Fibroblast of skin of right biceps (primary cell): ENCODE measurements around the gene TRAPPC3L.
"Not testable (repeated sequence)": the region's sequence is repeated elsewhere in the genome, so short reads cannot be mapped to it uniquely, and the experiment has no call there.

Experiments
- DNase-seq: peaks from one replicate; pipeline ENCODE4 v3.0.0-alpha.2; 2013

The TRAPPC3L gene

DNA sequence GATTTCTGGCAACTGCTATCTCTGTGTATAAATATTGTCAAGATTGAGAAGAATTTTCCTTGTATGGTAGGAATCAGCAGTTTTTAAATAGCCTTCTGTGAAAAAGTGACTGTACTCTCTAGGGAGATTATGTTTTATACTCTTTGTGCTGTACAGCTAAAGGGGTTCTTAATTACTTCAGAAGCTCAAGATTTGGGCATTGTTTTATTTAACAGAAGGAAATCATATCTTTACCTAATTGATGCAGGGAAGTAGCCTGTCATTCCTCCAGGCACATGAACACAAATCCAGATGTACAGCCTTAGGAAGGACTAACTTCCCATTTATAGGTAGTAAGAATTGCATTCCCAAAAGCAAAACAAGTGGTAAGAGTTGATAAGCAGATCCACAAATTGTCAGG is 32.8 kb downstream of the TRAPPC3L start:
- no peak for DNase-seq

DNA sequence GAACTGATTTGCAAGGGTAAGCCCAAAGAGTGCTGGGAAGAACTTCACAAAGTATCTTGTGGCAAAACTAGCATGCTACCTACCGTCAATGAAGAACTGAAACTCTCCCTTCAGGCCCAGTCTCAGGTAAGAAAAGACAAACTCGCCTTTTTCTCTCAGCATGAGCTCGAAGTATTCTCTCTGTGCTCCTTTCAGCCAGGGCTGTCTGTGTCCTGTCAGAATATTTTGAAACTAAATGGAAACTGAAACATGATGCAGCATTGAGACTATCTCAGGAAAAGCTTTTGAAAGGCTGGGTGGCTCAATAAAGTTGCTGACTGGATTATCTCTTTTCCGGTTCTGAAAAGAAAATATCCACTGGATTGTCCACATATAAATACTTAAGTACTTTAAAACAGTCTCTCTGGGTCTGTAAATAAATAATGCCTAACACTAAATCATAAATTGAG is 33.3 kb downstream of the TRAPPC3L start:
- DNase-seq = no peak

DNA sequence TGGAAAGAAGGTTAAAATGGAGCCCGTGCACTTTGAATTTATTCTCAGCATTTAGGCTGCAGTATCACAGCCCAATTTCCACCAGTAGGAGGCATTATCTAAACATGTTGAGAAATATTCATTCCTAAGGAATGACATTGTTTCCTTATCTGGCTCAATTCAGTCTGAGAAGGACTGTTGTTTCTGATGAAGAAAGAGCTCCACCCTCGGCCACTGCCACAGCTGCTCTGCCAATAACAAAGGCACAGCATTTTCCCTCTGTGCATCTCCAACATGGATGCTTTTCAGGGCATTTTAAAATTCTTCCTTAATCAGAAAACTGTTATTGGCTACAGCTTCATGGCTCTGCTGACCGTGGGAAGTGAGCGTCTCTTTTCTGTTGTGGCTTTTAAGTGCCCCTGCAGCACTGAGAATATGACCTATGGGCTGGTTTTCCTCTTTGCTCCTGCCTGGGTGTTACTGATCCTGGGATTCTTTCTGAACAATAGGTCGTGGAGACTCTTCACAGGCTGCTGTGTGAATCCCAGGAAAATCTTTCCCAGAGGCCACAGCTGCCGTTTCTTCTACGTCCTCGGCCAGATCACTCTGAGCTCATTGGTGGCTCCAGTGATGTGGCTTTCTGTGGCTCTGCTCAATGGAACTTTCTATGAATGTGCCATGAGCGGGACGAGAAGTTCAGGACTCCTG is 33.9 kb downstream of the TRAPPC3L start, which contains the start of gene CALHM5:
Gene CALHM5, plus strand, starts transcription at position 216 of the 687 bp plus-strand sequence. Its CDS starts 58 bp downstream, at position 274.
- DNase-seq = peak; percentile 86

DNA sequence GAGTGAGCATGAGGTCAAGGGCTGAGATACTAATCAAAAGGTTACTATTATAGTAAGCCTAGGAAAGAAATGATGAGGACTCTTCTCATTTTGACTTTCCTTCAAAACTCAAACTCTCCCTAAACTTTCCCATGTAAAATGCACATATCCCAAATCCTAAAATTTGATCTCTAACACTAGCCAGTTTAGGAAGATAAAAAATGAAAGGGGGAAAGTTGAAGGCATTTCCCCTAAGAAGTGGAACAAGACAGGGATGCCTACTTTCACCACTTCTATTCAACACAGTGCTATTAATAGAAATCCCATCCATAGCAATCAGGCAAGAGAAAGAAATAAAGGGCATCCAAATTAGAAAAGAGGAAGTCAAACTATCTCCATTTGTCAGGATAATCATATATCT is 37.0 kb downstream of the TRAPPC3L start:
- no peak for DNase-seq

DNA sequence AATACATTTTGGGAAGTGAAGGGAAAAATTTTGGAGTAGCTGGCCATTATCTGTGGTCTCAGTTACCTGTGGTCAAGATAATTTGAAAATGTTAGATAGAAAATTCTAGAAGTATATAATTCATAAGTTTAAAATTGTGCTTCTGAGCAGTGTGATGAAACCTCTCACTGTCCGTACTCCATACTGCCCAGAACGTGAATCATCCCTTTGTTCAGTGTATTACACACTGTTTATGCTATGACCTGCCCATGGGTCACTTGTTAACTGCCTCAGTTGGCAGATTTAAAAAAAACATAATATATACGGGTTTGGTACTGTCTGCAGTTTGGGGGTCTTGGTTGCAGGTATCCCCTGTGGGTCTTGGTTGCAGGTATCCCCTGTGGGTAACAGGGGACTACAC is 38.2 kb downstream of the TRAPPC3L start:
- DNase-seq = no peak

DNA sequence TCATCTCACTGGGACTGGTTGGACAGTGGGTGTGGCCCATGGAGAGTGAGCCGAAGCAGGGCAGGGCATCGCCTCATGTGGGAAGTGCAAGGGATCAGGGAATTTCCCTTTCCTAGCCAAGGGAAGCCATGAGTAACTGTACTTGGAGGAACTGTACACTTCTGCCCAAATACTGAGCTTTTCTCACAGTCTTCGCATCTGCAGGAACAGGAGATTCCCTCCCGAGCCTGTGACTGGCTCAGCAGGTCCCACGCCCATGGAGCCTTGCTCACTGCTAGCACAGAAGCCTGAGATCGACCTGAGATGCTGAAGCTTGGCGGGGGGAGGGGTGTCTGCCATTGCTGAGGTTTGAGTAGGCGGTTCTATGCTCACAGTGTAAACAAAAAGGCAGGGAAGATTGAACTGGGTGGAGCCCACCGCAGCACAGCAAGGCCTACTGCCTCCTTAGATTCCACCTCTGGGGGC is 44.5 kb downstream of the TRAPPC3L start:
- no peak for DNase-seq

DNA sequence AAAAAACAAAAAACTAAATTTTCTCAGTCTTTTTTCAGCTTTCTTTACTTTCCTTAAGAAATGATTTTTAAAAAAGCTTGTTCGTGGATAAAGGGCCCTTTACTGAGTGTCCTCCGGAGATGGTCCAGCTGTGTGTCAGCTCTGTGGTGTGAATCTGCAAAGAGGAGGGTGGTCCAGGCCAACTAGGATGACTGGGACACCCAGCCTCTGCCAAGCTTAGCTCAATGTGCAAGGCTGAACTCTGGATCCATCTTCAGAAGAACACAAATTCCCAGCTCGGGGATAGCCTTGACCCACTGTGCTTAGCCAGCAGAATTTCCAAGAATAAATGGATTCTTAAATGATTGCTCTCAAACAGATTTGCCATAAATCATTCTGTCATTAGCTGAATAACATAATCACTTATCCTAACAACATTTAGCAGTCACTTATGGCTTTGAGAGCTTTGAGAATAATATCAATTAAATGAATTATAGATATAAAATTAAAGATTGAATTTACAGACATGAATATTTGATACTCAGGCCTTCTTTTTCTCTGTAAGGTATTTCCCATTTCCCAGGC is 48.3 kb downstream of the TRAPPC3L start:
- no peak for DNase-seq

DNA sequence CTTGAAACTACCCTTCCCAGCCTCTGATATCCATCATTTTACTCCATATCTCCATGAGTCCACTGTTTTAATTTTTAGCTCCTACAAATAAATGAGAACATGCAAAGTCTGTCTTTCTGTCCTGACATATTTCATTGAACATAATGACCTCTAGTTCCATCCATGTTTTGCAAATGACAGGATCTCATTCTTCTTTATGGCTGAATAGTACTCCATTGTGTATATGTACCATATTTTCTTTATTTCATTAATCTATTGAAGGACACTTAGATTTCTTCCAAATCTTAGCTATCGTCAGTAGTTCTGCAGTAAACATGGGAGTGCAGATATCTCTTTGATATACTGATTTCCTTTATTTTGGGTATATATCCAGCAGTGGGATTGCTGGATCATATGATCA is 50.3 kb downstream of the TRAPPC3L start:
- DNase-seq = not testable (repeated sequence)

DNA sequence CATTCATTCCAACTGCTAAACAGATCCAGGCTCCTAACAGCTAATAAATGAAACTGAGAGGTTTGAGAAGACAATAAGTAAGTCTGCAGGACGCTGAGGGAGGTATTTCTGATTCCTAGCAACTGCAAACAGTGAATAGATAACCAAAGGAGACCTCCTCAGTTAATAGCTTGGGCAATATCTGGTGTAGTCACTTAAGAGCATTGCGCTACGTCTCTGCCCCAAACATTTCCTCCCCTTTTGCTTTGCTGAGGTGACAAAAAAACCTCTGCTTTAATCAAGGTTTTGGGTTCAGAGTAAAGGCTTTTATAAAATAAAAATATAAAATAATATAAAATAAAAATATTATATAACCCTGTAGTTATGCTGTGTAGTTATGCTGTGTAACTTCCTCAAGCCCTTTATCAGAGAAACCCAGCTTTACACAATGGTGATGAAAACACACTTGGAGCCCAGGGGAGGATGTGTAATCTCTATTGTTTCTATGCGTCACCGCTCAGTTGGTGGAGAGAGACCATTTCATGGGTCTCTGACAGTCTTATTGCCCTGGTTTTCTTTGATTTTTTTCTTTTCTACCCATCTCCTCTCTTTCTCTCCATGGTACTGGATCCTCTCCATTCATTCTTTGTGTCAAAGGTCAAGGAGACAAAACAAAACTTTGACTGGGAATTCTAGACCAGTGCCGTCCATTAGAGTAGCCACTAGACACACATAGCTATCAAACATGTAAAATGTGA is 53.0 kb downstream of the TRAPPC3L start:
- no peak for DNase-seq

DNA sequence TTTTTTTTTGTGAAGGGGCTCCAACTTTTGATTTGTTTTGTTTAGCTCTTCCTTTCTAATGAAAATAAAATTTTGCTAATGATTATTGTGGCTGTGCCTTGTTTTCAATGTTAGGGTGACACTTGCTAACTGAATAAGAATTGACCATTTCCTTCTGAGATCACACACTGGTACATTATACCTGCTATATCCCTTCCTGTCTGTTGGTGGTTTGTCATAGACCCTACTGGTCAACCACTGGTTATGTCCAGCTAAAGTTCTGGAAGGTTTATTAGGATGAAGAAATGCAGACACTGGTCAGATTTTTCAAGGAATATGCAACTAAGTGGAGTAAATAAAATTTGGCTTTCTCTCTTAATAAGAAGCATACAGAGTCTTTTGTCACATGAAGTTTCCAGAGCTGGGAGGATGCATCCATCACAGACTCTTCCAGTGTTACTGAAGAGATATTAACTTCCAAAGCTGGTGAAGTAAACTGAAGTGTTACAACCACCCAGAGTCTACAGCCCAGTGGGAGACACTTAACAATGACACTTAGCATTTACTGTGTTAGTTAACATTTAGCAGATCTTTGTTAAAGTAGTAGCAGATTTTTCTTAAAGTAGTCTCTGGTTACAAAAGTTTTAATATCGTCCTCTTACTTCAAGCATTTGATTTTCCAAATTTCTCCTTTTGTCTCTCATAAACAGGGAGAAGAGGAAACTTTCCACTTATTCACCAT is 53.7 kb downstream of the TRAPPC3L start:
- no peak for DNase-seq

DNA sequence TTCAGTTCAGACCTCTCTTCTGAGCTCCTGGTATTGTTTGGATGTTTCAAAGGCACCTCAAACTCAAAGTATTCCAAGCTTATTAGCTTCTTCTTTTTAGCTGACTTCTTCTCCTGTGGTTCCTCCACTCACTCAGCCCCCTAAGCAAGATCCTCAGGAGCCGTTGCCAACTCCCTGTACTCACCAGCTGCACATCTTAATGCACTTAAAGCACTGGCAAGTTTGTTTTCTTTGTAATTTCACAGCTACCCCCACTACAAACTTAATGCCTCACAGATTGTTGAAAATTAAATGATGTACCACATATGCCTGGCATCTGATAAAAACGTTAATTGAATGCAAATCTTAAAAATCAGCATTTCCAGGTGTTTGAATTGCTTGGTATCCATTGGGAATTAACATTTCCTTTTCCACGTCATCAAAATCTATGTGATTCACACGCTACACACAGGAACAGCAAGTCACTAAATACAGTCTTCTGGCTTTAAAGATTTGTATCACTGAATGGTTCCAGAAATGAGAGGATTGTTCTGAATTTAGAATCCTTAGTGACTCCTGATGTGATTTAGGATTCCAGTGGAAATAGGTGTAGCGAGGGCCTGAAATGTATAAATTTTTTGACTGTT is 59.8 kb downstream of the TRAPPC3L start:
- DNase-seq = peak; percentile 35

DNA sequence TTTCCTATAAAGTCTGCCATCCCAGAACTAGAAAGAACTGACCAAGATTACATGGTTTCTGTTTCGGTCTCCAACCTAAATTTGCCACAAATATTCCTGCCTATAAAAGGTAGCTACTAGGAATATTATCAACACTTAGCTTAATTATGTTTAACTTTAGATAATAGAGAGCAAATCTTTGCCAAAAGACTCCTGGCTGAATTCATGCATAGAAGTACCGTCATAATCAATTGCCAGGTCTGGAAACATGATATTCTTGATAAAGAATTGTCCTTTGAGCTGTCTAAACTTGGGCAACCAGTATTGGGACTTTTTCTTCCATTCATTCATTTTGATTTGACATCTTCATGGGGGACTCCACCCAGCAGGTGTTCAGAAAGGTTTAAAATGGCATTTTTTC is 61.9 kb downstream of the TRAPPC3L start:
- no peak for DNase-seq

DNA sequence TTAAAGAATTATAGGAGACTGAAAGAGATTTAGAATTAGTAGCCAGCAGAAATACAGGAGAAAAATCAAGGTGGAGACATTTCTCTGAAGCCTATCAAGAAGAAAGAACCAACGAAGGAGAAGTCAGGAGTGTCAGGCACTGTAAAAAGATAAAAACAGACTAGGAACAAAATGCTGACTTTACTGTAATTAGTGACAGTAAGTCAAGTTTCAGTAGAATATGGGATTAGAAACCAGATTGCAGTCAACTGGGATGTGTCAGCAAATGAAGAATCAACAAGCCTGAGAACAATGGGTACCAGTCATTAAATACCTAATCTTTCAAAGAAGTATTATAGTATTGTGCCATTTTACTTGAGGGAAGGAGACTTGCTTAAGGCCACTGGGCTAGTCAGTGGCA is 62.7 kb downstream of the TRAPPC3L start:
- no peak for DNase-seq

DNA sequence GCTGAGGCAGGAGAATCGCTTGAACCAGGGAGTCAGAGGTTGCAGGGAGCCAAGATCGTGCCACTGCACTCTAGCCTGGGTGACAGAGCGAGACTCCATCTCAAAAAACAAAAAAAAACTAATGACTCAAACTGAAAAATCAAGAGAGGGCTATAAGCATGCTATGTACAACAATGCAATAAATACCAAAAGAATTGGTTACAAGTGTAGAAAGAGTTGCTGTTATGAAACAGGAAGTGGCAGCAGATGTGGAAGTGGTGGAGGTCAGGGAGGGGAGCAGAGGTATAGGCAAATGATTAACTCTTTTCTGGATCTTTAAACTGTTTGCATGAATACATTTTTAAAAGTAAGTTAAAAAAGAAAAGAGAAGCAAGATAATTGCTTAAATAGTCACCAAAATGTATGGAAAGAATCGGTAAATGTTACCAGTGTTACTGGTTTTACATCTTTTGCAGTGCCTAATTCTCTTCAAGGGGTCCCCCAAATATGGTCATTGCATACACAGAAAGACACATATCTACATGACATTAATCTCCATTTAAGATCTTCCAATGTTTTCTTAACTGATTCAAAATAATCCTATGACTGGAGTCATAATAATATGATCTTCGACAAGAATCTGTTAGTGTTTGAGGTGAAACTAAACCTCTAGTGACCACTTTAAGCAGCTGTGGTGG is 69.3 kb downstream of the TRAPPC3L start:
- DNase-seq = peak; percentile 23

DNA sequence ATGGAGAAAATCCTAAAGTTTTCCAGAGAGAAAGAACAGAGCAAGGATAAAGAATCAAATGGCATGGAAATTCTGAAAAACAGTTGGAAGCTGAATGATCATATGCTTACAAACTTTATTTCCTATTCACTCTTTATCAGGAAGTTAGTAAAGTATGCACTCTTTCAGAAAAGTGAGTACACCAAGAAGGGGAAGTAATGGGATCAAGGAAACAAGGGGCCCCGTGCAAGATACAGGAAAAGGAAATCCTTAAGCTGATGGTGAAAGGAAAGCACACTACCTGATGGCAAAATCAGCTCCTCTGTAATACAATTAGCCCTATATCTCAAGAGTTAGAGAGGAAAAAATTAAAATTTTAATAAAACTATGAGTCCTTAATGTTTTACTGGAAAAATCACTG is 70.3 kb downstream of the TRAPPC3L start:
- DNase-seq = no peak

DNA sequence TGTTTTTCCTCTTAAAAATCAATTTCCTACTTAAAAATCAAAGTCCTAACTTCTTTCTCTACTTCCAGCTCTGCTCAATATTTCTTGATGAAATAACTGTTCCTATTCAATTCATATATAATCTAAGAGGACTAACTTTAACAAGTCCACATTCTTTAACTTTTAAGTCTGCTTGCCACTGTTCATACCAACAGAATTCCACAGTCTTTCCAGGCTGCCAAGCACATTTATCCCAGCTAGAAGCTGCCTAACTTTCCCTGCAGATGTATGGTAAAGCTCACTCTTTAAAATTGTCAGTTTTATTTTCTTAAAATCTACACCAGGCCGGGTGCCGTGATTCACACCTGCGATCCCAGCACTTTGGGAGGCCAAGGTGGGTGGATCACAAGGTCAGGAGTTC is 72.8 kb downstream of the TRAPPC3L start:
- DNase-seq = no peak

DNA sequence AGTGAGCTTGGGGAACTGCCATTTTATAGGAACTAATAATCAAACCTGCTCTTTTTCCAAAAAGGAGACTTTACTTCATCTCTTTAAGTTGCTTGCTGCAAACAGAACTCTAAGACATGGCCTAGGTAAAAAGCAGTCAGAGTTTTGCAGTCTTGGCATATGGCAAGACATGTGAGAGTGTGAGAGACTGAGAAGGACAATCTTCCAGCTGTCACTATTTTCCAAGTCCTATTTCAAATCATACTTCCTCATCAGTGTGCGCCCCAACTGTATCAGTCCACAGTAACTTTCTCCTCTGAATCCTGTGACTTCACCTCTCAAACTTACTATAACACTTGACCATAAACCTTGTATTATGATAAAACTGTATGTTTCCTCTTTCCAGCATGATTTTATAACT is 74.0 kb downstream of the TRAPPC3L start:
- DNase-seq = no peak

DNA sequence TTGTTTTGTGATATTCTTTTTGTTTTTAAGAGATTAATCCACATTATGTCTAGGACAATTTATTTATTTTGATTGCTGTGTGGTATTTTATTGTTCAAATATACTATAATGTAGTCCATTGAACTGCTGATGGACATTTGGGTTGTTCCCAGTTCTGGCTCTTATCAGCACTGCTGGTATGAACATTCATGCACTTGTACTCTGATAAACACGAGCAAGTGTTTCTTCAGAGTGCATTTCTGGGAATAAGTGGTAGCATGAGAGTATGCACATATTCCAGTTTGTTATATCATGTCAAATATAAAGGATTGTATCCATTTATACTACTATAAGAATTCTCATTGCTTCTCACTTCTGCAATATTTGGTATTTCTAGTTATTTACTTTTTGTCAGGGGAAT is 77.2 kb downstream of the TRAPPC3L start:
- no peak for DNase-seq

DNA sequence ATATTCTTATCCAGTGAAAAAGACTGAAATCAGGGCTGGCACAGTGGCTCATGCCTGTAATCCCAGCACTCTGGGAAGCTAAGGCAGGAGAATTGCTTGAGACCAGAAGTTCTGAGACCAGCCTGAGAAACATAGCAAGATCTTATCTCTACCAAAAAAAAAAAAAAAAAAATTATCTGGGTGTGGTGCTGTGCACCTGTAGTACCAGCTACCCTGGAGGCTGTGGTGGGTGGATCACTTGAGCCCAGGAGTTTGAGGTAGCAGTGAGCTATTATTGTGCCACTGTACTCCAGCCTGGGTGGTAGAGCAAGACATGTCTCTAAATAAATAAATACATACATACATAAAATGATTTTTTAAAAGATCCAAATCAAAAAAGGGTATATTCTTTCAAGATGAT is 78.0 kb downstream of the TRAPPC3L start:
- DNase-seq = no peak

DNA sequence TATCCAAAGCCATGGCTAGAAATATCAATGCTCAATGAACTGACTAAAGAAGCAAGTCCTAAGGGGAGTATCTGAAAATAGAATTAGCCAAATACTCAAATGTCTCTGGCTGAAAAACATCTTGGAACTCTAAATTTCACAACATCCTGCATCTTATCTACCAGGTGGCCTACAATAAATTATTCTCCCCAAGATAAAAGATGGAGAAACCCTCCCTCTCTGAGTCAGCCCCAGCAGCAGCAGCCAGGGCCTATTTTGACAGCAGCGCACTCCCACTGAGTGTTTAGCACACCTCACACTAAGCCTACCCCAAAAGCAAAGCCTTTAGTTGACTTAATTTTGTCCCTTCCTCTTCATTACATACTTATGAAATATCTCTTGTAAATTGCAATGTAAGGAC is 78.4 kb downstream of the TRAPPC3L start:
- DNase-seq = no peak

DNA sequence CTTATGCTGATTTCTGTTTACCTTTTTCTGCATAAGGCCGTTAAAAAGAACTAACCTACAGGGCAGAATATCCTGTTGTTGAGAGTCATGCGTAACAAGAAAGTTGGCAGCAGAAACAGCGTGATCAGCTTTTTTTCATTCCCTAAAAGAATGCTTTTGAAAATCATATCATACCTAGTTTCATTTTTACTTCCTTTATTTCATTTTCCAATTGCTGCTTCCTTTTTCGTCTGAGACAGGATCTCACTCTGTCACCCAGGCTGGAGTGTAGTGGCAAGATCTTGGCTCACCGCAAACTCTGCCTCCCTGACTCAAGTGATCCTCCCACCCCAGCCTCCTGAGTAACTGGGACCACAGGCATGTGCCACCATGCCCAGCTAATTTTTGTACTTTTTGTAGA is 80.2 kb downstream of the TRAPPC3L start:
- no peak for DNase-seq

DNA sequence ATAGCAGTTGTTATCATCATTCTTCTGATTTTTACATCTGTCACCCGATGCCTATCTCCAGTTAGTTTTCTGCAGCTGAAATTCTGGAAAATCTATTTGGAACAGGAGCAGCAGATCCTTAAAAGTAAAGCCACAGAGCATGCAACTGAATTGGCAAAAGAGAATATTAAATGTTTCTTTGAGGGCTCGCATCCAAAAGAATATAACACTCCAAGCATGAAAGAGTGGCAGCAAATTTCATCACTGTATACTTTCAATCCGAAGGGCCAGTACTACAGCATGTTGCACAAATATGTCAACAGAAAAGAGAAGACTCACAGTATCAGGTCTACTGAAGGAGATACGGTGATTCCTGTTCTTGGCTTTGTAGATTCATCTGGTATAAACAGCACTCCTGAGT is 82.2 kb downstream of the TRAPPC3L start:
- no peak for DNase-seq
